Upper lobe of left lung (tissue), 6 donors: ENCODE measurements around the gene MAVS. TPM values are rescaled to one million over a fixed set of nuclear protein-coding genes. Genes with fewer than 3 reads are reported as not detected.

Experiments
- ATAC-seq, 2 donors: fragments of 200-7000 bp; cut with Tn5 transposase; one replicate each; pipeline ENCODE4 v1.9.1; 2022; ENCODE audit warnings: mild to moderate bottlenecking in 2 of 2, moderate library complexity in 2 of 2; ENCODE audit not compliant: low FRiP score in 2 of 2
- DNase-seq, 2 donors: peaks; one replicate each; pipeline ENCODE4 v3.0.0-alpha.2; 2019 to 2020
- H3K27ac ChIP-seq, 4 donors: fragments of 200-600 bp; sonication (generic); one replicate each; pipeline ENCODE4 v1.5.1; 2016 to 2019
- H3K27me3 ChIP-seq, 4 donors: fragments of 200-600 bp; sonication (generic); one replicate each; pipeline ENCODE4 v1.5.1; 2017 to 2019
- H3K36me3 ChIP-seq, 4 donors: fragments of 200-600 bp; sonication (generic); one replicate each; pipeline ENCODE4 v1.5.1; 2016 to 2019
- H3K4me1 ChIP-seq, 4 donors: fragments of 200-600 bp; sonication (generic); one replicate each; pipeline ENCODE4 v1.5.1; 2018 to 2019
- H3K4me3 ChIP-seq, 4 donors: fragments of 200-600 bp; sonication (generic); one replicate each; pipeline ENCODE4 v1.5.1; 2017 to 2019; ENCODE audit warnings: mild to moderate bottlenecking in 2 of 4, moderate library complexity in 1 of 4
- H3K9me3 ChIP-seq, 4 donors: fragments of 200-600 bp; sonication (generic); one replicate each; pipeline ENCODE4 v1.5.1; 2018 to 2019
- EP300 ChIP-seq, 4 donors: sonication (generic); formaldehyde crosslinking; IDR thresholded peaks; one replicate each; pipeline ENCODE4 v1.5.1; 2017; ENCODE audit warnings: antibody characterized with exemption in 4 of 4, control low read depth in 2 of 4
- POLR2A ChIP-seq, 4 donors: fragments of 450-650 bp; IDR thresholded peaks; one replicate each; pipeline ENCODE4 v1.5.1; 2016 to 2017; ENCODE audit warnings: antibody characterized with exemption in 4 of 4, mild to moderate bottlenecking in 2 of 4
- POLR2AphosphoS5 ChIP-seq, 2 donors: sonication (generic); formaldehyde crosslinking; IDR thresholded peaks; one replicate each; pipeline ENCODE4 v1.5.1; 2017; ENCODE audit warnings: antibody characterized with exemption in 2 of 2
- WGBS, 2 donors: methylation state at CpG; one replicate each; pipeline ENCODE4 v1.1.5; 2017 to 2018; 5-methylcytosine and 5-hydroxymethylcytosine counted together
- total RNA-seq, 6 donors: library from RNA; depleted of rRNA in 4 of 6; stranded (reverse); fragments of >200 nt in 4 of 6; gene quantifications; one replicate each; pipeline versions ENCODE4 v1.1.0 to v1.2.1, GENCODE V29; 2016 to 2021
- TF ChIP-seq, protein P1 (sequence below), 6 experiments: fragments of 450-650 bp in 4 of 6; fragments of 200-600 bp in 2 of 6; sonication (generic) in 2 of 6; IDR thresholded peaks; one replicate each; pipeline ENCODE4 v1.5.1; 2016 to 2019; ENCODE audit warnings: antibody characterized with exemption in 6 of 6
- donor health status: DM: no; HTN: no; CAD: no; lungs with moderate emphysema.
- donor health status: DM: no; HTN: yes; CAD: no; lungs with severe emphysema.

The MAVS gene
- total RNA-seq, 6 donors from 2014 or later, result 31.0 to 54.5 (median 39.9) TPM

DNA sequence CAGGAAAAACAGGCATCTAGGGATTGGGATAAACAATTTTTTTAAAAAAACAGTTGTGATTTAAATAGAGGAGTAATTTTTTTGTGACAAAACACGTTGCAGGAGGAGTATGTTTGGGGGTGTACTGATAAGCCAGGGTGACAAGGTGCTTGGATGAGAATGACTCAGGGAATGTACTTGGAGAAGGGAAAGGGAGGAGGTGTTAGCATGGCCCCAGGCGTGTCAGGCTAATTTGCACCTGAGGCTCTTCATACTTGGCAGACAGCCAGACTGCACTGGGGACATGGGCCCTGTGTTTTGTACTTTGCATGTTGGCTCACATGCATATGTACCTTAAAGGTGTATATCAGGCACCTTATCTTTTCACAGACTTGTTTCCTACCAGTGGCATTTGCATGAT lies 65.3 kb downstream of the MAVS start:
- TF ChIP-seq POLR2AphosphoS5 (IDR thresholded peaks at IDR 0.05), result no peak
- TF ChIP-seq, protein P1, sequence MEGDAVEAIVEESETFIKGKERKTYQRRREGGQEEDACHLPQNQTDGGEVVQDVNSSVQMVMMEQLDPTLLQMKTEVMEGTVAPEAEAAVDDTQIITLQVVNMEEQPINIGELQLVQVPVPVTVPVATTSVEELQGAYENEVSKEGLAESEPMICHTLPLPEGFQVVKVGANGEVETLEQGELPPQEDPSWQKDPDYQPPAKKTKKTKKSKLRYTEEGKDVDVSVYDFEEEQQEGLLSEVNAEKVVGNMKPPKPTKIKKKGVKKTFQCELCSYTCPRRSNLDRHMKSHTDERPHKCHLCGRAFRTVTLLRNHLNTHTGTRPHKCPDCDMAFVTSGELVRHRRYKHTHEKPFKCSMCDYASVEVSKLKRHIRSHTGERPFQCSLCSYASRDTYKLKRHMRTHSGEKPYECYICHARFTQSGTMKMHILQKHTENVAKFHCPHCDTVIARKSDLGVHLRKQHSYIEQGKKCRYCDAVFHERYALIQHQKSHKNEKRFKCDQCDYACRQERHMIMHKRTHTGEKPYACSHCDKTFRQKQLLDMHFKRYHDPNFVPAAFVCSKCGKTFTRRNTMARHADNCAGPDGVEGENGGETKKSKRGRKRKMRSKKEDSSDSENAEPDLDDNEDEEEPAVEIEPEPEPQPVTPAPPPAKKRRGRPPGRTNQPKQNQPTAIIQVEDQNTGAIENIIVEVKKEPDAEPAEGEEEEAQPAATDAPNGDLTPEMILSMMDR (IDR thresholded peaks at IDR 0.05), result no peak
- no peak for TF ChIP-seq EP300 (IDR thresholded peaks at IDR 0.05)
- no peak for TF ChIP-seq POLR2A (IDR thresholded peaks at IDR 0.05)
- Histone ChIP-seq H3K4me1 (peaks cover 0 to 5% (median 4%) of the 10 kb centered on the region in 4 donors), H3K4me3 (no peak overlapping the region), H3K9me3 (no peaks in the 10 kb centered on the region), H3K36me3 (peaks cover 20 to 90% (median 46%) of the 10 kb centered on the region in 4 donors), H3K27me3 (no peaks in the 10 kb centered on the region), H3K27ac (no peak overlapping the region)
- peak in 1 of 2 donors; percentile 77 for ATAC-seq
- DNase-seq, result peak in 1 of 2 donors; percentile 64
- WGBS, 2 donors, result 49 to 65% methylated on average over 2 of the region's 2 CpGs

DNA sequence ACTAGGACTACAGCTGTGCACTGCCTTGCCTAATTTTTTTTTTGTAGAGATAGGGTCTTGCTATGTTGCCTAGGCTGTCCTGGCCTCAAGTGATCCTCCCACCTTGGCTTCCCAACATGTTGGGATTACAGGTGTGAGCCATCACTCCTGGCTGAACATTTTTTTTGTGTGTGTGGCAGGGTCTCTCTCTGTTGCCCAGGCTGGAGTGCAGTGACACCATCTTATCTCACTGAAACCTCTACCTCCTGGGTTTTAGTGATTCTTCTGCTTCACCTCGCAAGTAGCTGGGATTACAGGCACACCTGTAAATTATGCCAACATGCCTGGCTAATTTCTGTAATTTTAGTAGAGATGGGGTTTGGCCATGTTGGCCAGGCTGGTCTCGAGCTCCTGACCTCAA lies 67.8 kb downstream of the MAVS start:
- Histone ChIP-seq H3K4me1 (no peaks in the 10 kb centered on the region), H3K4me3 (no peak overlapping the region), H3K36me3 (peaks cover 12 to 90% (median 43%) of the 10 kb centered on the region in 4 donors), H3K27ac (no peak overlapping the region), H3K9me3 (no peaks in the 10 kb centered on the region), H3K27me3 (no peaks in the 10 kb centered on the region)
- ATAC-seq (no peak), DNase-seq (no peak)
- TF ChIP-seq EP300 (IDR thresholded peaks at IDR 0.05), result no peak
- WGBS, 2 donors, result 95 to 100% methylated on average over 2 of the region's 2 CpGs

DNA sequence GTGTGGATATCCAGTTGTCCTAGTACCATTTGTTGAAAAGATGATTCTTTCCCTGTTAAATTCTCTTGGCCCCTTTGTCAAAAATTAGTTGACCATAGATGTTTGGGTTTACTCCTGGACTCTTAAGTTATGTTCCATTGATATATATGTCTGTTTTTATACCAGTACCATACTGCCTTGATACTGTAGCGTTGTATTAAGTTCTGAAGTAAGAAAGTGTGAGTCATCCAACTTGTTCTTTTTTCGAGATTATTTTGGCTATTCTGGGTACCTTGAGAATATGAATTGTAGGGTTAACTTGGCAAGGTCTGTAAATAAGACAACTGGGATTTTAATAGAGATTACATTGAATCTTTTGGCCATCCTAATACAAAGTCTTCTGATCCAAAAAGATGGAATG lies 69.1 kb downstream of the MAVS start:
- TF ChIP-seq POLR2AphosphoS5 (IDR thresholded peaks at IDR 0.05), result no peak
- no peak for TF ChIP-seq POLR2A (IDR thresholded peaks at IDR 0.05)
- TF ChIP-seq, protein P1 (IDR thresholded peaks at IDR 0.05), result no peak
- TF ChIP-seq EP300 (IDR thresholded peaks at IDR 0.05), result no peak
- DNase-seq (no peak), ATAC-seq (no peak)
- H3K4me1 ChIP-seq, result no peaks in the 10 kb centered on the region
- H3K4me3 ChIP-seq, result no peak overlapping the region
- H3K27ac ChIP-seq, result no peak overlapping the region
- WGBS, 2 donors, result 66 to 86% methylated on average over 2 of the region's 2 CpGs
- H3K27me3 ChIP-seq, result no peaks in the 10 kb centered on the region
- H3K36me3 ChIP-seq, result peaks cover 6 to 88% (median 36%) of the 10 kb centered on the region in 4 donors
- H3K9me3 ChIP-seq, result no peaks in the 10 kb centered on the region

DNA sequence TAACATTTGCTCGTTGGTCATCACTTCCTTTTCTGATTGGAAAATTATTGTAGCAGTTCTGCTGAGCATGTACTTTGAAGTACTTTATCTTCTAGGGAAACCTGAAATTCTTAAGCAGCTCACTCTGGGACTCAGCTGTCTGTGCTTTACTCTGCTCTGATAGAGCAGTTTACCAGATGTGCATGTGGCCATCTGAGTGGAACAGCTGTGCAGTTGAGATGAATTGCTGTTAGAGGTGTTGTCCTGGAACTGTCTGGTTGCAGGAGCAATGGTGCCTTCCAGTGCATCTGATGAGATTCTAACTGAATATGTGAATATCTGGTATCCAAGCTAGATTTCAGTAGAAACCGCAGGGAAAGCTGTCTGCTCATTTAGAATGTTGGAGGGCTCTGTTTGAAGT lies 69.7 kb downstream of the MAVS start:
- TF ChIP-seq, protein P1 (IDR thresholded peaks at IDR 0.05), result no peak
- no peak for TF ChIP-seq EP300 (IDR thresholded peaks at IDR 0.05)
- no peak for TF ChIP-seq POLR2AphosphoS5 (IDR thresholded peaks at IDR 0.05)
- no peak for TF ChIP-seq POLR2A (IDR thresholded peaks at IDR 0.05)
- no peak for DNase-seq
- Histone ChIP-seq H3K36me3 (peaks cover 6 to 88% (median 35%) of the 10 kb centered on the region in 4 donors), H3K4me1 (no peaks in the 10 kb centered on the region), H3K9me3 (no peaks in the 10 kb centered on the region), H3K27ac (no peak overlapping the region), H3K4me3 (no peak overlapping the region), H3K27me3 (no peaks in the 10 kb centered on the region)
- 58 to 65% methylated on average over 2 of the region's 2 CpGs for WGBS, 2 donors
- no peak for ATAC-seq

DNA sequence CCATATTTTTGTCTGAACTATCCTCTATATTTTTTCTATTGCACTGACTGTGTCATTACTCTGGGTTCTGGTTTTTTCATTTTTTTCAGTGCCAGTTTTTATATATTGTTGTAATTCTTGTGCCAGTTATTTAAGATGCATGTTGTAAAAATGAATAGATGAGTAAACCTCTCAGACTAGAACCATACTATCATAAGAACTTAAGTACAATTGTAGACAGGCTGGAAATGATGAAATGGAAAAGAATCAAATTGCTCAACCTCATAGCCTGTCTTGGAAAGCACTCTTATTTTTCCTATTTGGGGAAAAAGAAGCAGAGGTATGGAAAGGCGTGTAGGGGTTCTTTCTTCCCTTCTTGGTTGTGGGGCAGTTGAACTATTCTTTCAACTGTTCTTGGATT lies 72.7 kb downstream of the MAVS start:
- DNase-seq (no peak), ATAC-seq (no peak)
- Histone ChIP-seq H3K9me3 (no peaks in the 10 kb centered on the region), H3K36me3 (peaks cover 0 to 88% (median 34%) of the 10 kb centered on the region in 4 donors), H3K4me3 (no peak overlapping the region), H3K4me1 (peaks cover 11 to 18% (median 14%) of the 10 kb centered on the region in 4 donors), H3K27me3 (no peaks in the 10 kb centered on the region), H3K27ac (no peak overlapping the region)
- TF ChIP-seq POLR2AphosphoS5 (IDR thresholded peaks at IDR 0.05), result no peak
- 81 to 94% methylated on average over 1 of the region's 1 CpG for WGBS, 2 donors

DNA sequence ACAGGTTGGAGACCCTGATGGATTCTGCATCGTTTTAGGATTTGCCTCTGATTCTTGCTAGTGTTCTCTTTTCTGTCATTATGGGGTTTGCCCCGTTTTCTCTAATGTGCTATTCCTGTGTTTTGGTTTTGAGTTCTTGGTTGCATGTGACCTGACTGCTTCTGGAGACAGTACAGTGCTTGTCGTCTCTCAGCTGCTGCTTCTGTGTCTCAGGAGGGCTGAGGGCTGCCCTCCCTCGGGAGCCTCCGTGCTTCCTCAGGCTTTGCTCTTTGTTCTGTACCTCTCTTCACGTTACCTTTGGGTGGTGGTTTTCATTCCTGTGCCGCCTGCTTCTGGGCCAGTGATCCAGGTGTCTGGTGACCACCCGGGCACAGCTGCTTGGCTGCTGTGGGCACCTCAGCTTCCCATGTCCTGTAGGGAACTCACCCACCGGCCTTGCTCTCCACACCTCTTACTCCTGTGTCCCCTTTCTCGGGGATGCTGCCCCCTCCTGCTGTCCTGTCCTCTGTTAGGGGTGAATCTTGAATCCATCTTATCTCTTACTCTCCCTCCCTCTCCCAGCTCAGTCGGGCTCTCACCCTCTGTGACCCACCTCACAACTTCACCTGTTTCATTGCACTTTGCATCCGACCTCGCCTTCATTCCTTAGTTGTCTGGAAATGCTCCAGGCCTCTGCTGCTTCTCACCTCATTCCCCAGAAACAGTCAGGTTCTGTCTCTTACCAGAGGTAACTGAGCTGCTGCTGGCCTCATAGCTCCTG lies 75.8 kb downstream of the MAVS start:
- DNase-seq (no peak), ATAC-seq (no peak)
- 82 to 86% methylated on average over 13 of the region's 13 CpGs for WGBS, 2 donors
- H3K4me3 ChIP-seq, result no peak overlapping the region
- no peaks in the 10 kb centered on the region for H3K9me3 ChIP-seq
- H3K4me1 ChIP-seq, result peaks cover 14 to 32% (median 22%) of the 10 kb centered on the region in 4 donors
- H3K27ac ChIP-seq, result peak overlapping the region in 1 of 4 donors; percentile 39
- no peaks in the 10 kb centered on the region for H3K27me3 ChIP-seq
- TF ChIP-seq, protein P1 (IDR thresholded peaks at IDR 0.05), result no peak
- no peak for TF ChIP-seq POLR2AphosphoS5 (IDR thresholded peaks at IDR 0.05)
- no peak for TF ChIP-seq EP300 (IDR thresholded peaks at IDR 0.05)
- no peak for TF ChIP-seq POLR2A (IDR thresholded peaks at IDR 0.05)
- H3K36me3 ChIP-seq, result peaks cover 0 to 73% (median 36%) of the 10 kb centered on the region in 4 donors
